C4-2B (cell line): Measurements from ENCODE around the gene FRMD4A.

ENCODE experiments used
- CTCF ChIP-seq: fragments of 450-650 bp; conservative IDR thresholded peaks from 2 replicates; pipeline ENCODE4 v1.5.1; 2017; ENCODE audit warnings: mild to moderate bottlenecking
- ZFX ChIP-seq: fragments of 450-650 bp; IDR thresholded peaks from 2 replicates; pipeline ENCODE4 v1.6.1; 2017

GRCh38 chr10:14236341-14236740, 94.4 kb downstream of the FRMD4A start:
- no peak for TF ChIP-seq CTCF
- TF ChIP-seq ZFX: no peak
